GM15510 (cell line): ENCODE data around the gene NRF1.

Experiments
- POLR2A ChIP-seq: IDR thresholded peaks from 3 replicates; pipeline ENCODE4 v1.6.1; 2011; ENCODE audit warnings: borderline replicate concordance; ENCODE audit not compliant: insufficient read length; ENCODE audit errors: extremely low read depth

Gene NRF1

DNA sequence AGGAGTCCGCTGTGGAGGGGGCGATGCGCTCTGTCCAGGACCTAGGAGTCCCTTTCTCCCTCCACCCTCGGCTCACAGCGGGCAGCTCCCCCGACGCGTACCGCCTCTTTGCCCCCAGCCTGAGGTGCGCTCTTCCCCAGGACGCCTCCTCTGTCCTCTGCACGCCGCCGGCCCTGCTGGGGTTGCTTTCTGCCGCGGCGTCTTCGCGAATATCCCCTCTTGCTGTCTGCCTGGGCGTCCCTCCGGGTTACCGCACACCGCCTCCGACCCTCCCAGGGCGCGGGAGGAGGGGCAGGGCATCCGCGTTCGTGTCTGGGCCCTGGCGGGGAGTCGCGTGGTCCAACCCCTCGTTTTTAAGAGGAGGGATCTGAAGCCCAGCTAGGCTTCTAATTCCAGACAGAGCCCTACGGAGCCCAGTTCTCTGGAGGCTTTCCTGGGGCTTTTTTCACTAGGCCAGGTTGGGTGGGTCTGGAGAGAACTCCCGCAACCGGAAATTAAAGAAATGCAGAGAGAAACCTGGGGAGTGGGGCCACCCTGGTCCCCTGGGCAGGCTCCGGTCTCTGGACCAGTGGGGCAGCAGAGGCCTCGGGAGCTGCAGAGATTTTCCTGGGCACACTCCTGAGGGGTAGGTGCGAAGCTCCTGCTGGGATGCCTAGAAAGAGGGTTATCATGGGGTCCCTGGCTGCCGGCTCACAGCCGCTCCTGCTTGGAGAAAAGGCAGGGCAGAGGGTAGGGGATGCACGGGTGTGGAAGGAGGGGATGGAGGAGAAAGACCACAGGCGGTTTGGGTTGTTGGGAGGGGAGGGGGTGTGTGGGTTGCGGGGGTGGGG lies 174.4 kb downstream of the NRF1 start:
- TF ChIP-seq POLR2A, result no peak

DNA sequence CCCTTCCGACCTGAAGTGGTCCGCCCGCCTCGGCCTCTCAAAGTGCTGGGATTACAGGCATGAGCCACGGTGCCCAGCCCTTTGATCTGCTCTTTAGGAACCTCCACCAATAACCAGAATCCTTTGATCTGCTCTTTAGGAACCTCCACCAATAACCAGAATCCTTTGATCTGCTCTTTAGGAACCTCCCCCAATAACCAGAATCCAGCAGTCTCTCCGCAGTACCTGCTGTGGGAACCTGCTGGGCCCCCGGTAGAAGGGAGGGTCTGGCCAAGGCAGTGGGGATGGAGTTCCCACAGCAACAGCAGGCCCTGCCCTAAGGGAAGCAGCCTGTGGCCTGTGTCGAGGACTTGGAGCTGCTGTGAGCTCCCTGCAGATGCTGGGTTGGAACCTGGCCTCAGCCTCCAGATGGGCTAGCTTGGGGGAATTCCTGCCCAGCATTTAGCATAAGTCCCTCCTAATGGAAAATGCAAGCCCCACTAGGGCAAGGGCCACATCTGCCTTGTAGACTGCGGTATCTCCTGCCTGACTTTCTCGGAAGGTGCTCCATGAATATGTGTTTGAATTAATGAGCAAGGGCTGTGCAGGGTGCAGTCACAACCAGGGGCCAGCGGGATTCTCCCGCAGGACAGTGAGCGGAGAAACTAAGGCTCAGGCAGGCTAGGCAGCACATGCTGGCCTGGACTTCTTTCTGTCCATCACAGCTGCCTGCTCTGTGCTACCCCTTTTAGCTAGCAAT lies 175.5 kb downstream of the NRF1 start:
- TF ChIP-seq POLR2A, result no peak

DNA sequence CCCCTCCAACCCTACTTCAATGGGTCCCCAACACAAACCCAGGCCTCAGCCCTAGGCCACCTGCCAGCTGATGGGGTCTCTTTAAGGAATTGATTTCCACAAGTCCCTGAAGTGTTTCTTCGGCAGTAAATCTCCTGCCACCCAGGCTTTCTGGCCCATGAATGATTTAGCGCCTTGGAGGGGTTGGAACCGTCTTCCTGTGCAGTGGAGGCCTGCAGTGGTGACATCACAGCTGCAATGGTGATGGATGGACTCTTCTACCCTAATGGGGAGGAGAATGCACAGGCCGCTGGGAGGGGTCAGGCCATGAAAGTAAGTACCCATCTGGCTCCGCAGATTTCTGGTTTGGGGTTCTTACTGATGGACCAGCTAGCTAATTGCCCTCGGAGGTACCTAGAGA lies 177.5 kb downstream of the NRF1 start:
- no peak for TF ChIP-seq POLR2A

DNA sequence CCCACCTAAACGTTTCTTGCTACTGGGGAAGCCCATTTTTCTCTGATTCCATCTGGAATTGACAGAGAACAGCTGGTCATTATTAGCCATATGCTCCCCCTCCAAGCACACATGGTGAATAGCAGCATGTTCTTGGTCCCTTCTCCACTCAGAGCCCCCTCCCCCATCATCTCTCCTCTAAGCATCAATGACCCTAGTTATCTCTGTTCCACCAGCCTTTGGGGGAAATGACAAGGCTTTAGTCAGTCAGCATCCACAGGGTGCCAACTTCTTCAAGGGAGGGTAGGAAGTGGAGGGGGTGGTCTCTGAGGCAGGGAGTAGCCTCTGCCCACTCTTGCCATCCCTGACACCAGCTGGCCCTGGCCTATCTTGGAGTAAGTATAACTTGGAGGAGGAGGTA lies 178.1 kb downstream of the NRF1 start:
- no peak for TF ChIP-seq POLR2A

DNA sequence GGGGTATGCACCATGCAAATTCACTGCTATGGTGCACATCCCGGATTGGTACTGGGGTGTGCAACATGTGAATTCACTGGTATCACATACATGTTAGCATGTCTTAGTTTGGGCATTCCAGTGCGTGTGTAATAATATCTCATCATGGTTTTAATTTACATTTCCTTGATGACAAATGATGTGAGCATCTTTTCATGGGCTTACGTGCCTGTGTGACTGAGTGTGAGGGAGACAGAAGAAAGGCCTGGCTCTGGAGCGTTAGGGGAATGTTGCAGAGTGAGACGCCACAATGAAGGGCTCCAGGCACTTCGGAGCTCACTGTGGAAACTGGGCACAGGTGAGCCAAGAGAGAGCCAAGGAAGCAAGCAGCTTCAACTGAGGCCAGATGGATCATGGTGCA lies 178.6 kb downstream of the NRF1 start:
- no peak for TF ChIP-seq POLR2A

DNA sequence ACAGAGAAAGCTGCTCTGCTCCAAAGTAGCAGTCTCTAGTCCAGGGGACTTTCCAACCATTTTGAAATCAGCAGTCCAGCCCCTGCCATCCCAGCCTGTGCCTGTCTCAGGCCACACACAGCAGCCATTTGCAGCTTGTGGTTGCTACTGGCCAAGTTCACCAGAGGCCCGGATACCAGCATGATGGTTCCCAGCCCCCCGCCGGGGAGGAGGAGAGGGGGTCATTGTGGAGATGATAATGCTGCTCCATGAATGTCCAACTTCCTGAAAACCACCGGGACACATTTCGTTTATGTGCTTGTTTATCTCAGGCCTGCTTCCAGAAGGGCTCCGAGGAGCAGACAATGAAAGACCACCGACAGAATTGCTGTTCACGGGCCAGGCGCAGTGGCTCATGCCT lies 181.2 kb downstream of the NRF1 start:
- TF ChIP-seq POLR2A, result no peak

DNA sequence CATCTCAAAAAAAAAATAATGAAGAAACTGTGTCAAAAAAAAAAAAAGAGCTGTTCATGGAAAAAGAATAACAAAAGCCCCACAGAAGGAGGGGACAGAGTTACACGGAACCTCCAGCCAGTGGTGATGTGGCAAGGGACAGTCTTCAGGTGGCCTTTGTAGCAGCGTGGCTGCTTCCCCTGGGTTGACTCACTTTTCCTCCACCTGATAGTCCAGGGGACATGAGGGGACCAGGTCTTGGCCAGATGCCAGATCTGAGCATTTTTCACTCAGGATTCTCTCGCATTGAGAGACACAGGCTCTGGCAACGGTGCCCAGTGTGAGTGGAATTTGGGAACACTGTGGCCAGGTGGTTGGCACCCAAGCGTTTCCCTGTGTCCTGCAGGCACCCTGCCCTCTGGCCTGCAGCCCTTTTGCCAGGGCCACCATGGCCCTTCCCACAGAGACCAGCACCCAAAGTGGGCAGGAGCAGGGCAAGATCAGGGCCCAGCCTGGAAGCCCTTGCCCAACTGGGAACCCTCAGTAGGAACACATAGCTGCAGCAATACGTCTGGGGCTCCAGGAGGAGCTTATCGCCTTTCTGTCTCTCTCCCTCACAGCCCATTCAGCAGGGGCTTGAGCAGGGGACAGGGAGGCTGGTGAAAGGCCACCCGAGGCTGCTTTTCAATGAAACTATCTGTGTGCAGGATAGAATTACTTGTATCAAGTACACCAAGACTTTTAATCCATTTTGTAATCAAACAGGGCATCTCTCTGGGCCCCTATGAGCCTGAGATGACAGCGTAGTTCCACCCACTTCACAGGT lies 182.2 kb downstream of the NRF1 start:
- TF ChIP-seq POLR2A, result no peak

DNA sequence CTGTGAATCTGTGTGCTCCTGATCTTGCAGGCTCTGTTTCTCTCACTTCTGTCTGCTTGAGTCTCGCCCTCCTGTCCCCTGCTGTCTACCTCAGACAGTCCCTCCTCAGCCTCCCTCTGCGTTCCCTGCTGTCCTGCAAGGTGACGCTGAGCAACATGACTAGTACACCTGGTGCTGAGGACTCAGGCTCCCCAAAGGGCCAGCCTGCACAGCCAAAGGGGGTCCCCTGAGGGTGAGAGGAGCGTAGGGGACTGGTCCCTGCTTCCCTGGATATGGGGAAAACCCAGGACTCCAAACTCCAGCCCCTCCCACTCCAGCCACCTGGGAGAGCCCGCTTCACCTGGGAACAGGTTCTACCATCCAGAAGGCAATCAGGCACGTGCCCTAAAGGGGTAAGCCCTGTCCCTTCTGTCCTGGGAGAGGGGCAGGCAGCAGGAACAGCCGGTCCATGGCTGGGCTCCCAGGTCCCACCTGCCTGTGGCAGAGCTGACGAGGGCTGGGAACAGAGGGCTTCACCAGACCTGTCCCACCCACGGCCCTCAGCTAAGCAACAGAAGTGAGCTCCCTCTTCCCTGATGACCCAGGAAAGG lies 184.8 kb downstream of the NRF1 start:
- TF ChIP-seq POLR2A, result no peak

DNA sequence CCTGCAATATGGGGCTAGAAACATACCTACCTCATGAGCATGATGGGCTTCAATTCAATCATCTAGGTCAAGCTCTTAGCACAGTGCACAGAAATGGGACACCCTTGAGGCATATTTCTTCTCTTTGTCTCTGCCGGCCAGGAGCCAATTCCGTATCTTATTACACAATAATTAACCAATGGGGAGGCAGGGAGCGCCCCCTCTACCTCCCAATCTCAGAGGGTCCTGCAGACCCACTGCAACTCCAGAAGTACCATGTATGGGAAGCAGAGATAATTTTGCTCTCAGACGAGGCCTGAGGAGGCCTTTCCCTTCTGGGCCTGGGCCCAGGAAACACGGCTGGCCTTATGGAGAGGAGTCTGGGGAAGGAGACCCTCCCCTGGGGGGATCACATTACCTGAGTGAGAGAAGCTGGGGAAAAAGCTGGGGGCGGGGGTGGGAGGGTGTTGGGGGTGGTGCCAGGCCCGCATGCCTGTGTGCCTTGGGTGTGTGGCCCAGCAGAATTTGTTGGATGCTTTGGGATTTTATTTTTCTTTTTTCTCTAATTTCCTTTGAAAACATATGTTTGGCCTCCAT lies 185.8 kb downstream of the NRF1 start:
- no peak for TF ChIP-seq POLR2A

DNA sequence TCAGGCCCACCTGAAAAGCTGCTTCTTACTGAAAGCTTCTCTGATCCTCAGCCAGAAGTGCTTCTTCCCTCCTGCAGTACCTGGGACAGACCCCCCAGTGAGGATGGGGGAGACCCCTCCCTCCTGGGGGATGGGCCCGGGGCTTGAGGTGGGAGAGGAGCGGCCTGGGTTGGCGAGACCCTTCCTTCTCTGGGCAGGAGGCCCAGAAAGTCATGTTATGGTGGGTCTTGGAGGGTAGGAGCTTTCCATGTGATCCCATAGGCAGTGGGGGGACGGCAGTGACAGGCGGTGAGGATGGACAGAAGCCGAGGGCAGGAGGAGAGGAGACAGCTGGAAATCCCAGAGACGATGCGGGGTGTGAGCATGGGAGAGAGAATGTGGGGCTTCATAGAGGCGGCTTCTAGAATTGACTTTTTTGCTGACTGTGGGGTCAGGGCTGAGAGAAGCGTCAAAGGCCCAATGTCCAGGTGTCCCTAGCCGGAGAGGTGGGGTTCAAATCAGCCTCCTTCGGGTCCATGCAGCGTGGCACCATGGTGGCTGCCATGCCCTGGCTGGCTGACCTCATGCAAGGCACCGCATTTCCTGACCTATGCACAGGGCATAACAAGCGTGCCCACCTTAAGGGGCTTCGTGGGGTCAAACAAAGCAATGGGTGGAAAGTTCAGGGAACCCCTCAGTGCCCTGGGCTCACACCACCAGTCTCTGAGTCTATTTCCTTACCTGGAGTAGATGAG lies 187.3 kb downstream of the NRF1 start:
- TF ChIP-seq POLR2A, result no peak

DNA sequence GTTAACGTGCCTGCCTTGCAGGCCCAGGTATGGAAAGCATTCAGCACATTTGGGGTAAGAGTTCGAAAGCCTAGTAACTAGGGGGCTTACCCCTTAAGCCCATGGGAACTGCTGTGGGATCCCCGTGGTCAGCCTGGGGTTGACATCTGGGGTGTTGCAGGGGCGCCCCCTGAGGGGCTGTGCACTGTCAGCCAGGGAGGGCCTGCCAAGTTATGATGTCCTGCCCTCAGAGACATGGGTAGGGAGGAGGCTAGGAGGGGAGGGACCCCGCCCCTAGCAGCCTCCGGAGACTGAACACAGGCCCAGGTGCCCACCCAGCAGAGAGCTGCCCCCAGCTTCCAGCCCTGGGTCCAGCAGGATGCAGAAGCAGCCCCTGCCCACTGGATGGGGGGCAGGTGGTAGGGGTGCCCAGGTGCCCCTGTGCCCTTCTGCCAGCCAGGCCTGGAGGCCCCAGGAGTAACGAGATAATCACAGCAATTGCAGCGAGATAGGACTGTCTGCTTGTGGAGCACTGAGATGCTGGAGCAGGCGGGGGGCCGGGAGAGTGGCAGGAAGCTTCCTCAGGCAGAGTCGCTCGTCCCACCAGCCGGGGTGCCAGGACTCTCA lies 187.9 kb downstream of the NRF1 start:
- no peak for TF ChIP-seq POLR2A

DNA sequence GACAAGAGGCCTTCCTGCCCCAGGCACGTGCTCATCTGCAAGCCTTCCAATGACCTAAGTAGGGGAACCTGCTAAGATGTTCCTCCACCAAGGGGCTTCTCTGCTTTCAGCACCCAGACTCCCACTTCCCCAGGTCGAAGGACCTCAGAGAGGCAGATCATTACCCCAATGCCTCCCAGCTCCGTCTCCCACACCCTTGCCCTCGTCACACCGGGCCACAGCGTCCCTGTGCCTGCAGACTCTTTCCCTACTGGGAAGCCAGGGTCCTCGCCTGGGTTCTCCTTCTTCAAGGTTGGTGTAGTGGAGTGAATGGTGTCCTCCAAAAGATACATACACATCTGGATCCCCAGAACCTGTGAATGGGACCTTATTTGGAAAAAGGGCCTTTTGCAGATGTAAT lies 189.4 kb downstream of the NRF1 start:
- no peak for TF ChIP-seq POLR2A

DNA sequence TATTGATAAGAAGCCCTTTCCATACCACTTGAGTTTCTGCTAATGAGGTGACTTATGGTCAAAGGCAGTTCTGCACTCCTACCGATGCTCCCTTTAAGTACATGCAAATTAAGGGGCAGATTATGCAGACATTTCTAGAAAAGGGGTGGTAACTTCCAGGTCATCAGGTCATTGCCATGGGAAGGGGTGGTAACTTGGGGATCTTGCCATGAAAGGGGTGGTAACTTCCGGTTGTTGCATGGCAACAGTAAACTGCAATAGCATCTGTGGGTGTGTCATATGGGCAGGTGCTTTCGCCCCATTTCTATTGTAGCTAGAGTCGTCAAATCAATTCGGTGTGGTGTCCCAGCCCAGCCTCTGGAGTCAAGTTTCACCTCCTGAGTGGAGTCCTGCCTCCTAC lies 190.4 kb downstream of the NRF1 start:
- no peak for TF ChIP-seq POLR2A
